Endothelial cell of umbilical vein (primary cell): ENCODE data around the gene DIAPH3.

Source experiments
- EZH2 ChIP-seq: IDR thresholded peaks from 2 replicates; pipeline ENCODE4 v1.6.1; 2012; ENCODE audit warnings: borderline replicate concordance, low read depth, mild to moderate bottlenecking, moderate library complexity, low read length, inconsistent platforms; ENCODE audit not compliant: severe bottlenecking
- TF ChIP-seq, protein P1 (sequence below), 2 donors: IDR thresholded peaks; 1 replicate in 1 of 2; 2 replicates in 1 of 2; pipeline ENCODE4 v1.5.1; 2011; ENCODE audit warnings: low read length in 2 of 2, mild to moderate bottlenecking in 2 of 2, moderate library complexity in 2 of 2, control low read depth in 1 of 2, inconsistent platforms in 1 of 2, low read depth in 1 of 2; ENCODE audit not compliant: insufficient read depth in 1 of 2; ENCODE audit errors: extremely low read depth in 1 of 2

DNA sequence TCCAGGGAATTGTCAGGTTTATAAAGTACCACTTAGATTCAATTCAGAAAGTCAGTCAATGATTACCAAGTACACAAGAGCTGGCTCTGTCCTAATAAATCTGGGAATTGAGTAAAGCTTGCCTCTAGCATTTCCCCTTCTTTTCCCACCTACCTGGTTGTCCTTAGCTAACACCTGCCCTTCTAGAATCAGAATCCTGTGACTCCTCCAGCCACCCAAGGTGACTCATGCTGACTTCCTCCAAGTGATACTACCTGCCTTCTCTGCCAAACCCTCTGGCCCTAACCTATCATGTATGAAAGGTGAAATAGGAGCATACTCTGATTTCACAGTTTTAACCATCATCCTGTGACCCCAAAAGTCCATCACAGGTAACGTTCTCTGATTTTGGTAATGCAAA is 151.2 kb downstream of the DIAPH3 start:
- TF ChIP-seq, protein P1, sequence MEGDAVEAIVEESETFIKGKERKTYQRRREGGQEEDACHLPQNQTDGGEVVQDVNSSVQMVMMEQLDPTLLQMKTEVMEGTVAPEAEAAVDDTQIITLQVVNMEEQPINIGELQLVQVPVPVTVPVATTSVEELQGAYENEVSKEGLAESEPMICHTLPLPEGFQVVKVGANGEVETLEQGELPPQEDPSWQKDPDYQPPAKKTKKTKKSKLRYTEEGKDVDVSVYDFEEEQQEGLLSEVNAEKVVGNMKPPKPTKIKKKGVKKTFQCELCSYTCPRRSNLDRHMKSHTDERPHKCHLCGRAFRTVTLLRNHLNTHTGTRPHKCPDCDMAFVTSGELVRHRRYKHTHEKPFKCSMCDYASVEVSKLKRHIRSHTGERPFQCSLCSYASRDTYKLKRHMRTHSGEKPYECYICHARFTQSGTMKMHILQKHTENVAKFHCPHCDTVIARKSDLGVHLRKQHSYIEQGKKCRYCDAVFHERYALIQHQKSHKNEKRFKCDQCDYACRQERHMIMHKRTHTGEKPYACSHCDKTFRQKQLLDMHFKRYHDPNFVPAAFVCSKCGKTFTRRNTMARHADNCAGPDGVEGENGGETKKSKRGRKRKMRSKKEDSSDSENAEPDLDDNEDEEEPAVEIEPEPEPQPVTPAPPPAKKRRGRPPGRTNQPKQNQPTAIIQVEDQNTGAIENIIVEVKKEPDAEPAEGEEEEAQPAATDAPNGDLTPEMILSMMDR (IDR thresholded peaks at IDR 0.05; ENCODE audit: extremely low read depth in 1 of 2, insufficient read depth in 1 of 2, low read depth in 1 of 2, low read length in 2 of 2): no peak
- no peak for TF ChIP-seq EZH2
